Activated naive CD8-positive, alpha-beta T cell treated with anti-CD3 and anti-CD28 coated beads, Interleukin-2, amount 50 U/mL, for 24 hours (primary cell): ENCODE data around the gene ACSM6.
"Not testable (repeated sequence)": the region's sequence is repeated elsewhere in the genome, so short reads cannot be mapped to it uniquely, and the experiment has no call there.

ENCODE experiments used
- ATAC-seq: fragments of 150-1000 bp; cut with Tn5 transposase; one replicate; pipeline ENCODE4 v1.10.0; 2021
- DNase-seq: peaks from one replicate; pipeline ENCODE4 v3.0.0; 2021
- H3K27ac Mint-ChIP-seq: one replicate; pipeline ENCODE4 v1.8.0; 2021; ENCODE audit warnings: mild to moderate bottlenecking, mixed read lengths
- H3K27me3 Mint-ChIP-seq: one replicate; pipeline ENCODE4 v1.8.0; 2021; ENCODE audit warnings: mixed read lengths
- H3K36me3 Mint-ChIP-seq: one replicate; pipeline ENCODE4 v1.8.0; 2021; ENCODE audit warnings: low read depth, mixed read lengths
- H3K4me1 Mint-ChIP-seq: one replicate; pipeline ENCODE4 v1.8.0; 2021; ENCODE audit warnings: mixed read lengths
- H3K4me3 Mint-ChIP-seq: one replicate; pipeline ENCODE4 v1.8.0; 2021; ENCODE audit warnings: mild to moderate bottlenecking, moderate library complexity, mixed read lengths
- H3K9me3 Mint-ChIP-seq: one replicate; pipeline ENCODE4 v1.8.0; 2021; ENCODE audit warnings: mixed read lengths

The ACSM6 gene

DNA sequence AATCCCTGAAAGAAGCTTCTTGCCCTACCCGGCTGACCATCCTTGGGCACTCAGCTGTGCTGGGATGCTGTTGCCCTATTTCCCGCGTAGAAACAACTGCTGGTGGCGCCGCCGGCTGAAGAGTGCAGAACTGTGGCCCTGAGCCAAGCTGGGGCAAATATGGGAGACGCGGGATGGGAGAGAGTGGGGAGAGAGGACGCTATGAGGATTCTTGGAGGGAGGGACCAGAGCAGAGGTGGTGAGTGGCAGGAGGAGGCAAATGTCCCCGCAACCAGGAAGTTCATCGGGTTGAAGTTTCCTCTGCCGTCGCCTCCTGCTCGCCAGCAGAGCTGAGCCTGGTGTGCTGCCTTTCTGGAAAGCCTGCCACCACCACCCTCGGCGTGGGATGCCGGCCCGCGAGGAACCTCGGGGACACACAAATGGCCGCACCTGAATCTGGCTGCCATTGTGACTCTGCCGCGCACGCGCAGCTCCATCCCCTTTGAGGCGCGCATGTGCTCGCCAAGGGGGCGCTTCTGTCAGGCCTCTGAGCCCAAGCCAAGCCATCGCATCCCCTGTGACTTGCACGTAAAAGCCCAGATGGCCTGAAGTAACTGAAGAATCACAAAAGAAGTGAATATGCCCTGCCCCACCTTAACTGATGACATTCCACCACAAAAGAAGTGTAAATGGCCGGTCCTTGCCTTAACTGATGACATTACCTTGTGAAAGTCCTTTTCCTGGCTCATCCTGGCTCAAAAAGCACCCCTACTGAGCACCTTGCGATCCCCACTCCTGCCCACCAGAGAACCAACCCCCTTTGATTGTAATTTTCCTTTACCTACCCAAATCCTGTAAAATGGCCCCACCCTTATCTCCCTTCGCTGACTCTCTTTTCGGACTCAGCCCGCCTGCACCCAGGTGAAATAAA lies 36.9 kb downstream of the ACSM6 start:
- peak overlapping the region; percentile 54 for H3K27ac Mint-ChIP-seq
- ATAC-seq (peak; percentile 48), DNase-seq (peak; percentile 50)
- not testable (repeated sequence) for H3K9me3 Mint-ChIP-seq, H3K36me3 Mint-ChIP-seq, H3K27me3 Mint-ChIP-seq
- peak overlapping the region; percentile 71 for H3K4me3 Mint-ChIP-seq
- H3K4me1 Mint-ChIP-seq = peaks cover 21% of the 10 kb centered on the region

DNA sequence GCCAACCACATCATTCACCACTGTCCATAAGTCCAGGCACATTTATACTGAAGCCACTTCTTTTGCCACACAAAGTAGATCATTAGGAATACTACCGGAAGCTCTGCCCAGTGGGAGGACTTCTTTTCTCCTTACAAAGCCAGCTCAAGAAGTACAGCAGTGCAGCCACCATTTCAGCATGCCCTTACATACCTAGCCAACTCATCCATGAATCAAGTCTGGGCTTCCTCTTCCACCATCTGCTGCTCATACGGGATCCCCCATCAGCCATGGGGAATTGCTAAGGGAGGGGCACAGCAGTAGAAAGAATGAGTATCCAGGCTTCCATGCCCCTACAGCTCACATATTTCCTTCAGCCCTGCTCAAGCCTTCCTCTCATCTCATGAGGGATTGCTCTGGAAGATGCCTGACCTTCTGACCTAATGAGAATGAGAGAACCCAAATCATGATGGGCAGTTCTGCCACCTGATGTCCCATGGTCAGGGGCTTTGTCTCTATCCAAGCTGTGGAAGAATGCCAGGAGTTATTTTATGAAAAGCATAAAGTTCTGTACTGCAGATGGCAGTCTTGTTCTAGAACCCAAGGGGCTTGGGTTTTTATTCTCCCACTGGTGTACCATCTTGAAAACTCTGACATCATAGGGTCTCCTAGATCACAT lies 39.5 kb downstream of the ACSM6 start:
- Mint-ChIP-seq H3K36me3 (peaks cover 3% of the 10 kb centered on the region), H3K4me3 (no peak overlapping the region), H3K4me1 (peaks cover 36% of the 10 kb centered on the region), H3K9me3 (peaks cover 4% of the 10 kb centered on the region), H3K27me3 (peaks cover 2% of the 10 kb centered on the region), H3K27ac (no peak overlapping the region)
- ATAC-seq (no peak), DNase-seq (no peak)

DNA sequence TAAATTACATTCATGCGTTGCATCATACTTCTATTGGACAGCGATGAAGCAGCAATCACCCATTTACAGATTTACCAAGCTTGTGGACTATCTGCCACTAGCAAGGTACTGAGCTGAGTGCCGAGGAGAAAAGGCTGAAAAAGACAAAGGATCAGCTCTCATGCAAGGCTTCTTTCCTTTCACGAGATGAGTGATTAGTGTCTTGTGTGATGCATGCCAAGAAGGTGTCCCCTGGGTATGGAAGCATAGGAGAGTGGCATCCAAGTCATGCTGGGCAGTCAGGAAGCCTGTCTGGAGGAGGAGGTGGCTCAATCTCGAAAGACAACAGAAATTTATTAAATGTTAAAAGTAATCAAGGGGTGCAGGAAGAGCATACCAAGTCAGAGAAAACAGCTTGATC lies 40.9 kb downstream of the ACSM6 start:
- no peak for ATAC-seq
- Mint-ChIP-seq H3K9me3 (peaks cover 4% of the 10 kb centered on the region), H3K4me3 (peak overlapping the region; percentile 17), H3K27me3 (peaks cover 5% of the 10 kb centered on the region), H3K36me3 (peaks cover 3% of the 10 kb centered on the region), H3K27ac (no peak overlapping the region), H3K4me1 (peaks cover 36% of the 10 kb centered on the region)
- DNase-seq = no peak

DNA sequence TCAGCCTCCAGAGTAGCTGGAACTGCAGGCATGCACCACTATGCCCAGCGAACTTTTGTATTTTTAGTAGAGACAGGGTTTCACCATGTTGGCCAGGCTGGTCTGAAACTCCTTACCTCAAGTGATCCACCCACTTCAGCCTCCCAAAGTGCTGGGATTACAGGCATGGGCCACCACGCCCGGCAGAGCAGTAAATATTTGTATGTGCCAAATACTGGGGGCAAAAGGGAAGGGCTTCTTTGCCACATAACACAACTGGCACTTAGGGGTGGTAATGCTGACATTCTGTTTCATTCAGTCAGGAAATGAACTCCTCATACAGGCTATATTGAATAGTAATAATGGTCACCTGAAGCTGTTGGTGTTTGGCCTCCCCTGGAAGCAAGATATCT lies 41.6 kb downstream of the ACSM6 start:
- H3K4me3 Mint-ChIP-seq = no peak overlapping the region
- H3K27ac Mint-ChIP-seq = peak overlapping the region; percentile 90
- H3K36me3 Mint-ChIP-seq = peaks cover 3% of the 10 kb centered on the region
- no peak for ATAC-seq
- H3K4me1 Mint-ChIP-seq = peaks cover 32% of the 10 kb centered on the region
- peaks cover 5% of the 10 kb centered on the region for H3K27me3 Mint-ChIP-seq
- peaks cover 4% of the 10 kb centered on the region for H3K9me3 Mint-ChIP-seq
- DNase-seq = no peak

DNA sequence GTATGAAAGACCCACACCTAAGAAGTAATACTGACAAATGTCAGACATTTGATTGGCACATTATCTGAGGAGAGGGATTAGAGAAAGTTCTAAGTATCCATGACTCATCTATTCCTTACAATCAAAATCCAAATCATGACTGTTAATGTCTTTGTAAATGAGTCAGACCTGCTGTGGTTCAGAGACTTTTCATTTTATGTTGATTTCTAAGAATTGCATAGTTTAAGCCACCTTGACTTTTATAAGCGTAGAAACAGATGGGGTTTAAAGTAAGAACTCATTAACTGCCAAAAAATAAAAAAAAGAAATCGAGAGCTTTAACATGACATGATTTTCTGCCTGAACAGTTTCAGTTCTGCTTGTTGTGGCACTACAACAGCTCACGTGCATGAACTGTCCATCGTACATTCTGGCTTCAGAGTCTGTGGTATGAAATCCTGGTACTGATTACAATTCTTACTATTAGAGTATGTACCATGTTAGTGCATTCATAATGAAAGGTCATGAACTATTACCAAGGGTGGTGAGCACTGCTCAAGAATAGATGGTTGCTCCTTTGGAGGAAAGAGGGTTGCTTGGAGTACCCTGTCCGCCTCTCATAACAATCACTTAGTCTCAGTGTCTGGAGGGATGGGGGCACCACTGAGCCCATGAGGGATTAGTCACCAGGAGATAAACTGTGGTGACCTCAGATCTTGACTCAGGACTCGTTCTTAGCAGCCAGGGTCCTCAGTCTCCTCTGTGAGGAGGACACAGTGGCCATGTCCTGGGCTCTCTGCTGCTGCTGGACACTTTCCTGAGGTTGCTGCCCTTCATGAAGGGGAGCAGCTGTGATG lies 42.2 kb downstream of the ACSM6 start:
- peak; percentile 13 for DNase-seq
- ATAC-seq = peak; percentile 88
- peak overlapping the region; percentile 90 for H3K27ac Mint-ChIP-seq
- H3K4me3 Mint-ChIP-seq = peak overlapping the region; percentile 34
- H3K9me3 Mint-ChIP-seq = peaks cover 1% of the 10 kb centered on the region
- H3K27me3 Mint-ChIP-seq = peaks cover 5% of the 10 kb centered on the region
- H3K36me3 Mint-ChIP-seq = no peaks in the 10 kb centered on the region
- H3K4me1 Mint-ChIP-seq = peaks cover 26% of the 10 kb centered on the region

DNA sequence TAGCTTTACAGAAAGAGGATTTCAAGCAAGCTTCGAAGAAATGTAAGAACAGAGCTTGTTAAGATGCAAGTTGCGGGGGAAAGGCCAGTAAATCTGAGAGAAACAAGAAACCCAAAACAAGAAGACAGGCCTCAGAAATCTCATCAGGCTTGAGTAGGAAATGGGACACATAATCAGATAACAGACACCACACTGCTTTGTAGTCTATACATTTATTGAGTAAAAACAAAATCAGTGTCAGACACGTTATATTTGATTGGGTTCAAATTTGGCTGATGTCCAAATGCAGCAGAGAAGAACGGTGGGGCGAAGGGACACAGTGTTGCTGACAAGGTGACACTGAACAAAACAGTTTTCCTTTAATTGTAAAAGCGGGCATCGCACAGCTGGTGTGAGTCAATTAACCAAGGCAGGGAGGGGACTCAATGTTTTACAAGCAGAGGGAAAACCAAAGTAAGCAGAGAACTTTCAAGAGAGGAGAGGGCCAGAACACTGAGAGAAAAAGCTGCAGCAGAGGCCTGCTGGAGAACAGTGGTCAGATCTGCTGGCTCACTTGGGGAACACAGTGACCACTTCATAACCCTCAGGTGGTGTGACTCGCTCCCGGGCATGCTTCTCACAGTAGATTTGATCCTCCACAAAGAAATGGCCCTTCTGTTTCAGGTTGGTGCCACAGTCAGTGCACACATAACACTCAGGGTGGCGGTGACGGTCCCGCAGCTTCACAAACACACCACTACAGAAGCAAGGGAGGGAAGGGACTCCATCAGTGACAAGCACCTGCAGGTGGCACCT lies 43.5 kb downstream of the ACSM6 start:
- DNase-seq = no peak
- ATAC-seq = no peak
- Mint-ChIP-seq H3K36me3 (no peaks in the 10 kb centered on the region), H3K9me3 (no peaks in the 10 kb centered on the region), H3K4me1 (peaks cover 25% of the 10 kb centered on the region), H3K27ac (no peak overlapping the region), H3K4me3 (no peak overlapping the region), H3K27me3 (peaks cover 5% of the 10 kb centered on the region)

DNA sequence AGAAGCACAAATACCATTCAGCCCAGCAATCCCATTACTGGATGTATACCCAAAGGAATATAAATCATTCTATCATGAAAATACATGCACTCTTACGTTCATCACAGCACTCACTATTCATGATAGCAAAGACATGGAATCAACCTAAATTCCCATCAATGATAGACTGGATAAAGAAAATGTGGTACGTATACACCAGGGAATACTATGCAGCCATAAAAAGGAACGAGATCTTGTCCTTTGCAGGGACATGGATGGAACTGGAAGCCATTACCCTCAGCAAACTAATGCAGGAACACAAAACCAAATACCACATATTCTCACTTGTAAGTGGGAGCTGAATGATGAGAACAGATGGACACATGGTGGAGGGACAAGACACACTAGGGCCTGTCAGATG lies 46.1 kb downstream of the ACSM6 start:
- H3K27me3 Mint-ChIP-seq, H3K36me3 Mint-ChIP-seq, DNase-seq, H3K27ac Mint-ChIP-seq, ATAC-seq, H3K9me3 Mint-ChIP-seq, H3K4me3 Mint-ChIP-seq: not testable (repeated sequence)
- H3K4me1 Mint-ChIP-seq = peaks cover 23% of the 10 kb centered on the region

DNA sequence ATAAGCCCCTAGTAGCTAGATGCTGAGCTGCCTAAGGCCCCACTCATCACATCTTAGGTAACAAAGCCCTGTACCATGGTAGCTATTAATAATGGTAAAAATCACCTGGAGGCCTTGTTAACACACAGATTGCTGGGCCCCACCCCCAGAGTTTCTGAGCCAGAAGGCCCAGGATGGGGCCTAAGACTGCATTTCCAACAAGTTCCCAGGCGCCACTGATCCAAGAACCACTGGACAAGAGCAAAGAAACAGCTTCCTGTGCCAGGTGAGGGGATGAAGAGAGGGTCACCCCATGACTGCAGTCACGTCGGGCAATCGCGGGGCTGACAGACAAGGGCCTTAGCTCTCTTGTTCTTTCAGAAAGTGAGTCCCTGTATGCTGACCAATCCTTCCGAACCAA lies 46.8 kb downstream of the ACSM6 start:
- Mint-ChIP-seq H3K9me3 (no peaks in the 10 kb centered on the region), H3K36me3 (no peaks in the 10 kb centered on the region), H3K27me3 (peaks cover 9% of the 10 kb centered on the region), H3K4me1 (peaks cover 21% of the 10 kb centered on the region), H3K4me3 (no peak overlapping the region), H3K27ac (no peak overlapping the region)
- DNase-seq (no peak), ATAC-seq (no peak)

DNA sequence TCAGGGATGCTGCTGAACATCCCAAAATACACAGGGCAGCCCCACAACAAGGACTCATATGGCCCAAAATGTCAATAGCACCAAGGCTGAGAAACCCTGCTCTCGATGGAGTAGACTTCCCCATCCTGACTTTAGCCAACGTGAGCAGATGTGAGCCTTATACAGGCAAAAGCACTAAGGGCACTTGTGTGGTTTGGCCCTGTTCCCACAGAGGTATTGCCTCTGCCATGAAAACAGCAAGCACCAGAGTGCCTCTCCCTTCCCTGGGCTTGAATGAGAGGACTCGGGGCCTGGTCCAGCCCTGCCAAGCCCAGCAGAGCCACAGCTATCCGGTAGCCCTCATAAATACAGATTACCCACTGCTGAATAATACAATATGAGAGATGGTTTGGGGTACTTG lies 47.5 kb downstream of the ACSM6 start:
- Mint-ChIP-seq H3K27ac (no peak overlapping the region), H3K4me3 (no peak overlapping the region), H3K36me3 (no peaks in the 10 kb centered on the region), H3K4me1 (peaks cover 14% of the 10 kb centered on the region), H3K9me3 (no peaks in the 10 kb centered on the region), H3K27me3 (peaks cover 11% of the 10 kb centered on the region)
- no peak for DNase-seq
- ATAC-seq = no peak

DNA sequence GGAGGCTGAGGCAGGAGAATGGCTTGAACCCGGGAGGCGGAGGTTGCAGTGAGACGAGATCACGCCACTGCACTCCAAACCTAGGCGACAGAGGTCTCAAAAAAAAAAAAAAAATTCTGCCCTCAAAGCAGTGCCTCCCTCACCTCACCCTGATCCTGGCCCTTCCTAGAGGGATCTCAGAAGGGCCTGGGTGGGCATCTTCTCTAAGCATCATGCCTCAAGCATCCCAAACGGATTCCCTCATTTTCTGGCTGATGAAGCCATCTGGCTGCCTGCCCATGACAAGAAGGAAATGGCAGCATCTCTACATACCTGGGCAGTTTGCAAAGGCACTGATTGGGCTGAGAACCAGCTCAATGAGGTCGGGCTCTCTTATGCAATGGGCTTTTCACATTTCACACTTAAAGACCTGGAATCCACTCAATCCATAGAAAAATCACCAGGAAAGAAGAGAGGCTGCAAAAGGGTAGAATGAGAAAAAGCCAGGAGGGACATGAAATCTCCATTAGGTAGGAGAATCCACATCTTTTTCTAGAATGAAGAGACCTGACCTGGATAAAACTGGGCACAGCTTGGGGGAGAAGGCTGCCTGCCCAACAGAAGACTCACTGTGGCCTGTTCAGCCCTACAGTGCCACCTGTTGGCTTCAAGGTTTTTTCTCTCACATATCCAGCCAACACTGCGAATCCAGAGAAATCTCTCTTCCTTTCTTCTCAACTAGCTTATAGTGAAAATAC lies 48.7 kb downstream of the ACSM6 start:
- Mint-ChIP-seq H3K36me3 (no peaks in the 10 kb centered on the region), H3K4me3 (no peak overlapping the region), H3K9me3 (no peaks in the 10 kb centered on the region), H3K4me1 (peaks cover 5% of the 10 kb centered on the region), H3K27ac (no peak overlapping the region), H3K27me3 (peaks cover 9% of the 10 kb centered on the region)
- peak; percentile 37 for DNase-seq
- ATAC-seq = peak; percentile 55

DNA sequence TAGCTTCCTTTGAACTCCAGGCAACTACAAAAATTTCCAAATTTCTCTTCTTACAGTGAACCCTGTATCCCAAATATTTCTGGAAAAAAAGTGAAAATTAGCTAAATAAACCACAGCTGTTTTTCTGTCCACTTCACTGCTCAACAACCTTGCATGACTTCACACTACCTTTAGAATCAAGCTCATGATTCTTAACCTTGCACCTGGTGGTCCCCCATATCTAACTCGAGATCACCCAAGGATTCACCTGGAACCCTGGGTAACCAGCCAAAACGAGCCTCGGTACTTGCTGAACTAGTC lies 49.2 kb downstream of the ACSM6 start:
- no peaks in the 10 kb centered on the region for H3K9me3 Mint-ChIP-seq
- H3K4me1 Mint-ChIP-seq = peaks cover 5% of the 10 kb centered on the region
- H3K4me3 Mint-ChIP-seq = no peak overlapping the region
- ATAC-seq (no peak), DNase-seq (no peak)
- no peaks in the 10 kb centered on the region for H3K36me3 Mint-ChIP-seq
- no peak overlapping the region for H3K27ac Mint-ChIP-seq
- H3K27me3 Mint-ChIP-seq = peaks cover 9% of the 10 kb centered on the region

DNA sequence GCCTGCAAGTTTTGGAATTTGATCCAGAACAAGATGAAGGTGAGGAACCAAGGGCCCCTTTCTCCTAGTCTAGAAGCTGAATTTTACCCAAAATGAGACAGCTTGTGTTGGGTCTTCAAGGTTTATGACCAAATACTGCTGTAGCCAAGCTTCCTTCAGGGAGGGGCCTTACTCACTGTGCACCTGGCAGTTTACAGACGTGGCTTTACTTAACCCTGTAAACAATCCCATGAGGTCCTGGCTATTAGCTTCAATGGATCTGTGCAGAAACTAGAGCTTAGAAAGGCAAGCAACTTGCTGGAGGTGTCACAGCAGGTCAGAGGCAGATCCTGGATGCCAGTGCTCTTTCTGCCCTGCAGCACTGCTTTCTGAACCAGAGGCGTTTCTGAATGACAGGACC lies 50.1 kb downstream of the ACSM6 start:
- peaks cover 7% of the 10 kb centered on the region for H3K27me3 Mint-ChIP-seq
- peaks cover 5% of the 10 kb centered on the region for H3K4me1 Mint-ChIP-seq
- H3K9me3 Mint-ChIP-seq = no peaks in the 10 kb centered on the region
- H3K27ac Mint-ChIP-seq = no peak overlapping the region
- no peak overlapping the region for H3K4me3 Mint-ChIP-seq
- no peak for ATAC-seq
- H3K36me3 Mint-ChIP-seq = no peaks in the 10 kb centered on the region
- no peak for DNase-seq

DNA sequence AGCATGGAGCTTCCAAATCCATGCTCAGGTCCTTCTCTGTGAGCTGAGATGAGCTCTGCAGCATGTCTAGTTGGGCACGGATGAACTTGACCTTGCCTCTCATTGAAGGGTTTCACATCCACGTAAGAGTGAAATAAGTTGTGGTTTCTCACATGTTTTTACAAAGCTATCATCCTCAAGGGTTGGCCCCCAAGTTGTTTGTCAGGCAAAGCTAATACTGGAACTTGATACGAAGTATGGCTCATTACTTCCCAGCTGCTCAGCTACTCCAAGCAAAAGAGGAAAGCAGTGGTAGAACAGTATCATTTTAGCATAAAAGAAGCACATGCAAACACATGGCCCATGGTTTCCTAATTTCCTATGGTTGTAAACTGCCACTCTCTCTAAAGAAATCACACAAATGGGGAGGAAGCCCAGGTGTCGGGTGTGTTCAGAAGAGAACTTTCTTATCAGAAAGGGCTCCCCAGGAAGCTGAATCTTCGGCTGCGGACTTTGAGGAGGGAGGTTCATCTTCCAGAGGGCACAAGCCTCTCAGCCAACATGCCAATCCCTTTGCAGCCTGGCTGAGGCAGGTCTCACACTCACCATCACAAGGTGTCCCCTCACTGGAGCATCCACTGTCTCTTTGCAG lies 51.5 kb downstream of the ACSM6 start:
- DNase-seq (no peak), ATAC-seq (no peak)
- no peak overlapping the region for H3K4me3 Mint-ChIP-seq
- no peaks in the 10 kb centered on the region for H3K36me3 Mint-ChIP-seq
- peaks cover 6% of the 10 kb centered on the region for H3K27me3 Mint-ChIP-seq
- H3K9me3 Mint-ChIP-seq = no peaks in the 10 kb centered on the region
- H3K4me1 Mint-ChIP-seq = peaks cover 5% of the 10 kb centered on the region
- no peak overlapping the region for H3K27ac Mint-ChIP-seq
